BJ (cell line): ENCODE results near the gene HNRNPA1. TPM values are rescaled to one million over a fixed set of nuclear protein-coding genes. Genes with fewer than 3 reads are reported as not detected.

Experiments used
- polyA plus RNA-seq: library from polyadenylated mRNA; depleted of rRNA; stranded (reverse); fragments of >200 nt; gene quantifications from 2 replicates; pipeline ENCODE4 v1.2.3, GENCODE V29; 2011; rRNA removed
- small RNA-seq: library from RNA; depleted of rRNA; stranded (forward); fragments of <200 nt; gene quantifications from one replicate; pipeline ENCODE3, GENCODE V24; 2012; ENCODE audit warnings: low replicate concordance, low read depth; ENCODE audit not compliant: insufficient read length

Gene HNRNPA1
- polyA plus RNA-seq, 1 experiment: 466 TPM

Small RNAs within 50 kb of the gene (small RNA-seq; reads per million reads assigned to genes)
- gene RN7SL390P: not detected
- not detected for gene RNU6-950P

Other genes starting within 250 kb of the HNRNPA1 start
- 0.06 TPM in 1 of 2 replicates, not detected in the other for gene HOXC5, start 247.7 kb upstream of the HNRNPA1 start, polyA plus RNA-seq
- gene HOXC4, start 226.9 kb upstream of the HNRNPA1 start, polyA plus RNA-seq: 0.69 and 0.93 TPM in 2 replicates
- 29.8 and 43.7 TPM in 2 replicates for gene SMUG1, start 91.7 kb upstream of the HNRNPA1 start, polyA plus RNA-seq
- 14.3 and 33.2 TPM in 2 replicates for gene CBX5, start 604 bp upstream of the HNRNPA1 start, polyA plus RNA-seq
- 0.89 and 1.0 TPM in 2 replicates for gene NFE2, start 20.3 kb downstream of the HNRNPA1 start, polyA plus RNA-seq
- gene COPZ1, start 44.4 kb downstream of the HNRNPA1 start, polyA plus RNA-seq: 203 and 341 TPM in 2 replicates
- not detected in 2 replicates for gene GPR84, start 83.8 kb downstream of the HNRNPA1 start, polyA plus RNA-seq
- gene ZNF385A, start 104.0 kb downstream of the HNRNPA1 start, polyA plus RNA-seq: 0.92 and 0.96 TPM in 2 replicates
- 170 and 375 TPM in 2 replicates for gene ITGA5, start 138.5 kb downstream of the HNRNPA1 start, polyA plus RNA-seq
- not detected in 2 replicates for gene GTSF1, start 192.9 kb downstream of the HNRNPA1 start, polyA plus RNA-seq
- gene NCKAP1L, start 217.0 kb downstream of the HNRNPA1 start, polyA plus RNA-seq: 0.06 TPM in 1 of 2 replicates, not detected in the other